Endothelial cell (in vitro differentiated cells): ENCODE measurements around the gene ODAPH. TPM values are rescaled to one million over a fixed set of nuclear protein-coding genes. Genes with fewer than 3 reads are reported as not detected.
"Not testable (repeated sequence)": the region's sequence is repeated elsewhere in the genome, so short reads cannot be mapped to it uniquely, and the experiment has no call there.

Source experiments
- DNase-seq: peaks from one replicate; pipeline ENCODE4 v3.0.0; 2021; ENCODE audit warnings: low spot score
- H3K27ac Mint-ChIP-seq: one replicate; pipeline ENCODE4 v1.8.0; 2021; ENCODE audit warnings: mixed read lengths, inconsistent platforms; ENCODE audit not compliant: unreplicated experiment
- H3K27me3 Mint-ChIP-seq: one replicate; pipeline ENCODE4 v1.8.0; 2021; ENCODE audit warnings: mild to moderate bottlenecking, moderate library complexity, mixed read lengths, inconsistent platforms; ENCODE audit not compliant: unreplicated experiment
- H3K36me3 Mint-ChIP-seq: one replicate; pipeline ENCODE4 v1.8.0; 2021; ENCODE audit warnings: mild to moderate bottlenecking, low read depth, mixed read lengths, inconsistent platforms; ENCODE audit not compliant: unreplicated experiment
- H3K4me1 Mint-ChIP-seq: one replicate; pipeline ENCODE4 v1.8.0; 2021; ENCODE audit warnings: mild to moderate bottlenecking, mixed read lengths, inconsistent platforms; ENCODE audit not compliant: unreplicated experiment
- H3K4me3 Mint-ChIP-seq: one replicate; pipeline ENCODE4 v1.8.0; 2021; ENCODE audit warnings: mild to moderate bottlenecking, mixed read lengths, inconsistent platforms; ENCODE audit not compliant: unreplicated experiment
- H3K9me3 Mint-ChIP-seq: one replicate; pipeline ENCODE4 v1.8.0; 2021; ENCODE audit warnings: mixed read lengths, inconsistent platforms; ENCODE audit not compliant: unreplicated experiment
- long read RNA-seq: library from polyadenylated mRNA; unstranded; transcript quantifications from one replicate; pipeline ENCODE4 v2.0.0, GENCODE V29; 2020; ENCODE audit not compliant: unreplicated experiment
- total RNA-seq: library from RNA; stranded (reverse); fragmentation: NEBNext Ultra II Directional; extraction: Animal tissue kit (Norgen Biotek cat#: 25700); gene quantifications from one replicate; pipeline ENCODE4 v1.2.1, GENCODE V29; 2021; ENCODE audit not compliant: unreplicated experiment
- TF ChIP-seq, protein P1 (sequence below): fragments of 200-600 bp; sonication (generic); IDR thresholded peaks from one replicate; pipeline ENCODE4 v1.5.0; 2021; ENCODE audit warnings: antibody characterized with exemption; ENCODE audit not compliant: unreplicated experiment

The ODAPH gene
- not detected for total RNA-seq
- long read RNA-seq: 0 reads

DNA sequence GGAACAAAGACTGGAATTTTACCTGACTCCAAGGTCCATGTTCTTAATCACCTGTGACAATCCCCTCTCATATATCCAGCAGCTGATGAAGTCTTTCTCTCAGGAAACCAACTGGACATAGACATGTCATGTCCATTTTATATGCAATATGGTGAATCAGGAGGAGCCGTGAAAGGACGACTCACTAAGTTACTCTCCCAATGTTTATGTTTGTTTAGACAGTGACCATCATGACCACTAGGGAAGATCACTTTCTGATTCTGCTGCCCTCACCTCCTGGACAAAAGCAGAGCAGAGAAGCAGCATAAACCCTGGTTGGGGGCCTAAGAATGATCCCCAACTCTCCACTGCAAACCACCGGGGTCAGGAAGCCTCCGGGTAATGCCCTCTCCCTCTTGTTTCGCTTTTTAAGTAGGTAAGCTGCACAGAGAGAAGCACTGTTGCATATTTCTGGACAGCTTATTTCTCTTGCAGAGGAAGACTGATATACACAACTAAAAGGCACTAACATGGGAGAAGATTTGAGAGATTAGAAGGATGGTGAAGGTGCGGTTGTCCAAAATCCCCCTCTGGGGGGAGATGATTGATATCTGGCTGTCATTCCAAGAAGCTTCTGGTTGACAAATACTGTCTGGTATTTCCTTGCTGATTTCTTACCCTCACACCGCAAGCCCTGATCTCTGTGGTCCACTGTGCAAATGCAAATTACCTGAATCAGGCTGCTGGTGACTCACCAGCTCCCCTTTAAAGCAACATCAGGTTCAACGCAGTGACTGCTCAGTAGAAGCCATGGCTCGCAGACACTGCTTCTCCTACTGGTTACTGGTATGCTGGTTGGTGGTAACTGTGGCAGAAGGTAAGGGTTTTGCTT is at the start of gene ODAPH:
TSS of gene ODAPH (plus strand) at position 773 of the 871 bp plus-strand sequence. CDS start at position 790, 17 bp downstream.
- Mint-ChIP-seq H3K36me3 (no peaks in the 10 kb centered on the region), H3K9me3 (no peaks in the 10 kb centered on the region), H3K4me3 (no peak within 1 kb of the TSS), H3K4me1 (no peaks in the 10 kb centered on the region), H3K27me3 (peaks cover 2% of the 10 kb centered on the region), H3K27ac (no peak within 1 kb of the TSS)
- TF ChIP-seq, protein P1, sequence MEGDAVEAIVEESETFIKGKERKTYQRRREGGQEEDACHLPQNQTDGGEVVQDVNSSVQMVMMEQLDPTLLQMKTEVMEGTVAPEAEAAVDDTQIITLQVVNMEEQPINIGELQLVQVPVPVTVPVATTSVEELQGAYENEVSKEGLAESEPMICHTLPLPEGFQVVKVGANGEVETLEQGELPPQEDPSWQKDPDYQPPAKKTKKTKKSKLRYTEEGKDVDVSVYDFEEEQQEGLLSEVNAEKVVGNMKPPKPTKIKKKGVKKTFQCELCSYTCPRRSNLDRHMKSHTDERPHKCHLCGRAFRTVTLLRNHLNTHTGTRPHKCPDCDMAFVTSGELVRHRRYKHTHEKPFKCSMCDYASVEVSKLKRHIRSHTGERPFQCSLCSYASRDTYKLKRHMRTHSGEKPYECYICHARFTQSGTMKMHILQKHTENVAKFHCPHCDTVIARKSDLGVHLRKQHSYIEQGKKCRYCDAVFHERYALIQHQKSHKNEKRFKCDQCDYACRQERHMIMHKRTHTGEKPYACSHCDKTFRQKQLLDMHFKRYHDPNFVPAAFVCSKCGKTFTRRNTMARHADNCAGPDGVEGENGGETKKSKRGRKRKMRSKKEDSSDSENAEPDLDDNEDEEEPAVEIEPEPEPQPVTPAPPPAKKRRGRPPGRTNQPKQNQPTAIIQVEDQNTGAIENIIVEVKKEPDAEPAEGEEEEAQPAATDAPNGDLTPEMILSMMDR: no peak
- no peak for DNase-seq

DNA sequence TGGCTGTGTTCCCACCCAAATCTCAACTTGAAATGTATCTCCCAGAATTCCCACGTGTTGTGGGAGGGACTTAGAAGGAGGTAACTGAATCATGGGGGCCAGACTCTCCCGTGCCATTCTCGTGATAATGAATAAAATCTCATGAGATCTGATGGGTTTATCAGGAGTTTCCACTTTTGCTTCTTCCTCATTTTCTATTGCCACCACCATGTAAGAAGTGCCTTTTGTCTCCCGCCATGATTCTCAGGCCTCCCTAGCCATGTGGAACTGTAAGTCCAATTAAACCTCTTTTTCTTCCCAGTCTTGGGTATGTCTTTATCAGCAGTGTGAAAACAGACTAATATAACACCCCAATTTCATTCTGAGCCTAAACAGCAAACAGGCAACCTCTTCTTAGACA is 46.3 kb upstream of the ODAPH start:
- H3K36me3 Mint-ChIP-seq, DNase-seq, H3K4me3 Mint-ChIP-seq, H3K9me3 Mint-ChIP-seq, H3K27me3 Mint-ChIP-seq, H3K27ac Mint-ChIP-seq: not testable (repeated sequence)
- peaks cover 18% of the 10 kb centered on the region for H3K4me1 Mint-ChIP-seq

DNA sequence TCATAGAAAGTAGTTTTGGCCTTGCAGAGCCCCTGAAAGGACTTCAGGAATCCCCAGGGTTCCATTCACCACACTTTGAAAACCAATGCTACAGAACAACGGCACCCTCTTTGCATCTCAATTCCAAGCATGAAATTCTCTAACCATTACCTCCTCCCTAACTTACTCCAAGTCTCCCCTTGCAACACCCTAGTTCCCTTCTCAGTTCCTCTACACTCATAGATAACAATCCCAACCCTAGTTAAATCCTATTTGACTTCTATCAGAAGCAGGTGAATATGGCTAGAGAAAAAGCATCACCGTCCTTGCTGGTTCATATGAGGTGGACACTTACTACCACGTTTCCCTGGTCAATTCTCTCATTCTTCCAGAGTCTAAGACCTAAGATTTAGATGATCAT is 44.0 kb upstream of the ODAPH start:
- no peak for DNase-seq
- no peaks in the 10 kb centered on the region for H3K36me3 Mint-ChIP-seq
- no peak overlapping the region for H3K4me3 Mint-ChIP-seq
- TF ChIP-seq, protein P1: no peak
- no peaks in the 10 kb centered on the region for H3K9me3 Mint-ChIP-seq
- peaks cover 3% of the 10 kb centered on the region for H3K27me3 Mint-ChIP-seq
- peaks cover 24% of the 10 kb centered on the region for H3K4me1 Mint-ChIP-seq
- H3K27ac Mint-ChIP-seq: no peak overlapping the region

- peak overlapping the region; percentile 89 for H3K4me3 Mint-ChIP-seq
- TF ChIP-seq, protein P1: no peak
- H3K9me3 Mint-ChIP-seq: no peaks in the 10 kb centered on the region
- H3K36me3 Mint-ChIP-seq: no peaks in the 10 kb centered on the region
- peak; percentile 34 for DNase-seq
- H3K27ac Mint-ChIP-seq: peak overlapping the region; percentile 90
- H3K27me3 Mint-ChIP-seq: peaks cover 3% of the 10 kb centered on the region
- H3K4me1 Mint-ChIP-seq: peaks cover 24% of the 10 kb centered on the region
These were observed 43.3 kb upstream of the ODAPH start for GRCh38 chr4:75512386-75513211.

DNA sequence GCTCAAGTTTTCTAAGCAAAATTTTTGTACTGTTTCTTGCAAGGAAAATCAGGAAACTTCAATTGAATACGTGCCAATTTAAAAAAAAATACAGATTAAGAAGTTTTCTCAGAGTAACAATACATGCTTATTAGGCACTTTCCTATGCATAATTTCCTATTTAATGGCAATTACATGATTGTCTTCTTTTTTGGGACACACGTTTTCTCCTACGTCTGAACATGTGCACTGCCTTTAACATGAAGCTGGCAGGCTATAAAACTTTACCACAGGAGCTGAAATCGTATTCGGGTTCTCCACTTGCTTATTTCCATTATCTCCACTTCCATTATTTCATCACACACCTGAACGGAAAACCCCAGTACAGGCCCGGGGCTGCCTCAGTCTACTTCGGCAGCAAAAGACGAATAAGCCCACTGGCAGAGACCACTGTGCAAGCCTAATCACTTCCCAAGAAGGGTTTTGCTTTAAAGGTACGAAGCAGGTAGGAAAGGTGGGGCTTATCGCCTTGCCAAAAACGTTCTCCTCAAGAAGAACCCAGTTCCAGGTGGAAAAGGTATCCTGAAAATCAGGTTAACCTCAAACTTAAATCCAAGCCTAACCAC is 42.2 kb upstream of the ODAPH start:
- DNase-seq: no peak
- H3K4me1 Mint-ChIP-seq: peaks cover 24% of the 10 kb centered on the region
- peaks cover 3% of the 10 kb centered on the region for H3K27me3 Mint-ChIP-seq
- peaks cover 3% of the 10 kb centered on the region for H3K36me3 Mint-ChIP-seq
- no peaks in the 10 kb centered on the region for H3K9me3 Mint-ChIP-seq
- H3K27ac Mint-ChIP-seq: peak overlapping the region; percentile 90
- H3K4me3 Mint-ChIP-seq: peak overlapping the region; percentile 89
- TF ChIP-seq, protein P1: no peak
